GM23338 (cell line): ENCODE results near the gene NGF.

ENCODE experiments used
- EZH2 ChIP-seq: fragments of 200-600 bp; sonication (generic); IDR thresholded peaks from one replicate; pipeline ENCODE4 v1.8.0; 2017; ENCODE audit warnings: antibody characterized with exemption, mild to moderate bottlenecking, low read depth; ENCODE audit not compliant: unreplicated experiment
- EZH2phosphoT487 ChIP-seq: fragments of 200-600 bp; sonication (generic); IDR thresholded peaks from one replicate; pipeline ENCODE4 v1.8.1; 2018; ENCODE audit warnings: antibody characterized with exemption; ENCODE audit not compliant: unreplicated experiment
- JUNB ChIP-seq: IDR thresholded peaks from one replicate; pipeline ENCODE4 v1.6.1; 2016; ENCODE audit warnings: antibody characterized with exemption; ENCODE audit not compliant: unreplicated experiment
- TF ChIP-seq, protein P1 (sequence below), 2 experiments: fragments of 200-600 bp in 1 of 2; sonication (generic) in 1 of 2; conservative IDR thresholded peaks; 2 replicates each; pipeline versions ENCODE4 v1.5.1 to v1.6.1; 2016 to 2017; ENCODE audit warnings: antibody characterized with exemption in 2 of 2, low read depth in 2 of 2, mild to moderate bottlenecking in 2 of 2, moderate library complexity in 1 of 2
- TF ChIP-seq, protein P2 (sequence below): IDR thresholded peaks from one replicate; pipeline ENCODE4 v1.6.1; 2018; ENCODE audit warnings: antibody characterized with exemption; ENCODE audit not compliant: unreplicated experiment

DNA sequence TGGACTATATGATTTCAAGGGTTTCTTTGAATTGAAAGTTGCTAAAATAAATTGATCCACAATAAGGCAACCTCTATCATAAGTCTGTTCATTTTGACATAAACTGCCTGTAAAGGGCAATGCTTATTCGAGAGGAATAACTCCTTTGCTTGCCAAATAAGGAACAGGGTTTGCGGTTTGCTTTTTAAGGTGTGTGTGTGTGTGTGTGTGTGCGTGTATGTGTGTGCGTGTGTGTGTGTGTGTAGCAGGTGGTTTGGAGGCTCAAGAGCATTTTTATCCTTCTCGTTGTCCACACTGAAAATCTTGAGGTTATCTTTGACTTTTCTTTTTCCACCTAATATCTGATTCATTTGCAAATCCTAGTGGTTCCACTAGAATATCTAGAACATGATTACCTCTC is 13.1 kb upstream of the NGF start:
- TF ChIP-seq, protein P1, sequence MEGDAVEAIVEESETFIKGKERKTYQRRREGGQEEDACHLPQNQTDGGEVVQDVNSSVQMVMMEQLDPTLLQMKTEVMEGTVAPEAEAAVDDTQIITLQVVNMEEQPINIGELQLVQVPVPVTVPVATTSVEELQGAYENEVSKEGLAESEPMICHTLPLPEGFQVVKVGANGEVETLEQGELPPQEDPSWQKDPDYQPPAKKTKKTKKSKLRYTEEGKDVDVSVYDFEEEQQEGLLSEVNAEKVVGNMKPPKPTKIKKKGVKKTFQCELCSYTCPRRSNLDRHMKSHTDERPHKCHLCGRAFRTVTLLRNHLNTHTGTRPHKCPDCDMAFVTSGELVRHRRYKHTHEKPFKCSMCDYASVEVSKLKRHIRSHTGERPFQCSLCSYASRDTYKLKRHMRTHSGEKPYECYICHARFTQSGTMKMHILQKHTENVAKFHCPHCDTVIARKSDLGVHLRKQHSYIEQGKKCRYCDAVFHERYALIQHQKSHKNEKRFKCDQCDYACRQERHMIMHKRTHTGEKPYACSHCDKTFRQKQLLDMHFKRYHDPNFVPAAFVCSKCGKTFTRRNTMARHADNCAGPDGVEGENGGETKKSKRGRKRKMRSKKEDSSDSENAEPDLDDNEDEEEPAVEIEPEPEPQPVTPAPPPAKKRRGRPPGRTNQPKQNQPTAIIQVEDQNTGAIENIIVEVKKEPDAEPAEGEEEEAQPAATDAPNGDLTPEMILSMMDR (conservative IDR thresholded peaks at IDR 0.05; ENCODE audit: low read depth in 2 of 2), result no peak
- no peak for TF ChIP-seq EZH2phosphoT487
- no peak for TF ChIP-seq EZH2
- TF ChIP-seq JUNB, result no peak
- TF ChIP-seq, protein P2, sequence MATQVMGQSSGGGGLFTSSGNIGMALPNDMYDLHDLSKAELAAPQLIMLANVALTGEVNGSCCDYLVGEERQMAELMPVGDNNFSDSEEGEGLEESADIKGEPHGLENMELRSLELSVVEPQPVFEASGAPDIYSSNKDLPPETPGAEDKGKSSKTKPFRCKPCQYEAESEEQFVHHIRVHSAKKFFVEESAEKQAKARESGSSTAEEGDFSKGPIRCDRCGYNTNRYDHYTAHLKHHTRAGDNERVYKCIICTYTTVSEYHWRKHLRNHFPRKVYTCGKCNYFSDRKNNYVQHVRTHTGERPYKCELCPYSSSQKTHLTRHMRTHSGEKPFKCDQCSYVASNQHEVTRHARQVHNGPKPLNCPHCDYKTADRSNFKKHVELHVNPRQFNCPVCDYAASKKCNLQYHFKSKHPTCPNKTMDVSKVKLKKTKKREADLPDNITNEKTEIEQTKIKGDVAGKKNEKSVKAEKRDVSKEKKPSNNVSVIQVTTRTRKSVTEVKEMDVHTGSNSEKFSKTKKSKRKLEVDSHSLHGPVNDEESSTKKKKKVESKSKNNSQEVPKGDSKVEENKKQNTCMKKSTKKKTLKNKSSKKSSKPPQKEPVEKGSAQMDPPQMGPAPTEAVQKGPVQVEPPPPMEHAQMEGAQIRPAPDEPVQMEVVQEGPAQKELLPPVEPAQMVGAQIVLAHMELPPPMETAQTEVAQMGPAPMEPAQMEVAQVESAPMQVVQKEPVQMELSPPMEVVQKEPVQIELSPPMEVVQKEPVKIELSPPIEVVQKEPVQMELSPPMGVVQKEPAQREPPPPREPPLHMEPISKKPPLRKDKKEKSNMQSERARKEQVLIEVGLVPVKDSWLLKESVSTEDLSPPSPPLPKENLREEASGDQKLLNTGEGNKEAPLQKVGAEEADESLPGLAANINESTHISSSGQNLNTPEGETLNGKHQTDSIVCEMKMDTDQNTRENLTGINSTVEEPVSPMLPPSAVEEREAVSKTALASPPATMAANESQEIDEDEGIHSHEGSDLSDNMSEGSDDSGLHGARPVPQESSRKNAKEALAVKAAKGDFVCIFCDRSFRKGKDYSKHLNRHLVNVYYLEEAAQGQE, result no peak
